SKM-1 (cell line): Measurements from ENCODE around the gene GTF3C1.
"Not testable (repeated sequence)": the region's sequence is repeated elsewhere in the genome, so short reads cannot be mapped to it uniquely, and the experiment has no call there.

Experiments
- DNase-seq: peaks from one replicate; lab custom pipeline; 2025; ENCODE audit not compliant: unreplicated experiment; lab: John Stamatoyannopoulos, UW

GTF3C1 gene, protein sequence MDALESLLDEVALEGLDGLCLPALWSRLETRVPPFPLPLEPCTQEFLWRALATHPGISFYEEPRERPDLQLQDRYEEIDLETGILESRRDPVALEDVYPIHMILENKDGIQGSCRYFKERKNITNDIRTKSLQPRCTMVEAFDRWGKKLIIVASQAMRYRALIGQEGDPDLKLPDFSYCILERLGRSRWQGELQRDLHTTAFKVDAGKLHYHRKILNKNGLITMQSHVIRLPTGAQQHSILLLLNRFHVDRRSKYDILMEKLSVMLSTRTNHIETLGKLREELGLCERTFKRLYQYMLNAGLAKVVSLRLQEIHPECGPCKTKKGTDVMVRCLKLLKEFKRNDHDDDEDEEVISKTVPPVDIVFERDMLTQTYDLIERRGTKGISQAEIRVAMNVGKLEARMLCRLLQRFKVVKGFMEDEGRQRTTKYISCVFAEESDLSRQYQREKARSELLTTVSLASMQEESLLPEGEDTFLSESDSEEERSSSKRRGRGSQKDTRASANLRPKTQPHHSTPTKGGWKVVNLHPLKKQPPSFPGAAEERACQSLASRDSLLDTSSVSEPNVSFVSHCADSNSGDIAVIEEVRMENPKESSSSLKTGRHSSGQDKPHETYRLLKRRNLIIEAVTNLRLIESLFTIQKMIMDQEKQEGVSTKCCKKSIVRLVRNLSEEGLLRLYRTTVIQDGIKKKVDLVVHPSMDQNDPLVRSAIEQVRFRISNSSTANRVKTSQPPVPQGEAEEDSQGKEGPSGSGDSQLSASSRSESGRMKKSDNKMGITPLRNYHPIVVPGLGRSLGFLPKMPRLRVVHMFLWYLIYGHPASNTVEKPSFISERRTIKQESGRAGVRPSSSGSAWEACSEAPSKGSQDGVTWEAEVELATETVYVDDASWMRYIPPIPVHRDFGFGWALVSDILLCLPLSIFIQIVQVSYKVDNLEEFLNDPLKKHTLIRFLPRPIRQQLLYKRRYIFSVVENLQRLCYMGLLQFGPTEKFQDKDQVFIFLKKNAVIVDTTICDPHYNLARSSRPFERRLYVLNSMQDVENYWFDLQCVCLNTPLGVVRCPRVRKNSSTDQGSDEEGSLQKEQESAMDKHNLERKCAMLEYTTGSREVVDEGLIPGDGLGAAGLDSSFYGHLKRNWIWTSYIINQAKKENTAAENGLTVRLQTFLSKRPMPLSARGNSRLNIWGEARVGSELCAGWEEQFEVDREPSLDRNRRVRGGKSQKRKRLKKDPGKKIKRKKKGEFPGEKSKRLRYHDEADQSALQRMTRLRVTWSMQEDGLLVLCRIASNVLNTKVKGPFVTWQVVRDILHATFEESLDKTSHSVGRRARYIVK (N-terminal part only)

GRCh38 chr16:27549746-27550581 is at the start of gene GTF3C1, which contains the start of gene KATNIP:
Gene GTF3C1 (minus strand): TSS chr16:27549913. CDS start chr16:27549890, 23 bp downstream.
Gene KATNIP (plus strand): TSS chr16:27550144. CDS start chr16:27550171, 27 bp downstream.
- DNase-seq = peak; percentile 94

GRCh38 chr16:27598931-27599565 is 49.3 kb upstream of the GTF3C1 start:
- no peak for DNase-seq

DNA sequence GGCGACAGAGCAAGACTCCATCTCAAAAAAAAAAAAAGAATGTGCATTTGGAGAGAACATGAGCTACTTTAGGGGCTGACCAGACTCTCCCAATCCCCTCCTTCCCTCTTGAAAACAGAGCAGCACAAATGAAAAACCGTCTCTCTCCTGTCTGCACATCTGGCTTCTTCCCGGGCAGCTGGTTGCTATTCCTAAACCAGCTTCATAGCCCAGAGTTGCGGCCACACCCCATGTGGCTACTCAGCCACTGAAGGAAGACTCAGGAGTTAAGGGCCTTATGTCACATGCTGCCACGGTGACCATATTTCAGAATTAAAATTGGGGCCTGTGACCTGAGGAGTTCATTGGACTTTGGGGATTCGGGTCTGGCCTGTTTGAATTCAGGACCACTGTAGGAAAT is 48.5 kb upstream of the GTF3C1 start:
- DNase-seq = no peak

- no peak for DNase-seq
These were observed 47.6 kb upstream of the GTF3C1 start for GRCh38 chr16:27597361-27597760.

DNA sequence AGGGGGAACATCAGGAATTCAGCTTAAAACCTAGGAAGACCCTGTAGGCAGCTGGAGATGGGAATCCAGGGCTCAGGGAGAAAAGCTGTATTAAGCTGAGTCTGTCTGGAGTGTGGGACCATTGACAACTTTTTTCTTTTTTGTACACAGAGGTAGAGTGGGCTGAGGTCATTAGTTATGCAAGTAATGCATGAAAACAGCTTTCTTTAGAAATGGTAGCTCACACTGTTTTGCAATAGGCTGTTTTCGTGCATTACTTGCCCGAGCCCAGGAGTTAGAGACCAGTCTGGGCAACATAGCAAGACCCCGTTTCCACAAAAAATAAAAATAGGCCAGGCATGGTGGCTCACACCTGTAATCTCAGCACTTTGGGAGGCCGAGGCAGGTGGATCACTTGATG is 46.7 kb upstream of the GTF3C1 start:
- no peak for DNase-seq

DNA sequence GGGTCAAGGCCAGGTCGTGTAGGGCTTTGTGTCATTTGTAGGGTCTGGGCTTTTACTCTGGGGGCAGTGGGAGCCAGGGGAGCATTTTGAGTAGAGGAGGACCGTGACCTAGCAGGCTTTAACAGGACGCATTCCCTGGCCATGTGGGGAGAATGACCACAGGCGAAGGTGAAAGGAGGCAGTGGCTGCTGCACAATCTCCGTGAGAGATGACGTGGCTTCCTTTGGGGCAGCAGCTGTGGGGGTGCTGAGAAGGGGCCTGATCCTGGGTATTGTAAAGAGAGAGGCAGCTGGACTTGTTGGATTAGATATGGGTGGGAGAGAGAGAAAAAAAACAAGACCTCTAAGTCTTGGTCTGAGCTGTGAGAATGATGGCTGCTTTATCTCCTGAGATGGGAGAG is 46.3 kb upstream of the GTF3C1 start:
- no peak for DNase-seq

DNA sequence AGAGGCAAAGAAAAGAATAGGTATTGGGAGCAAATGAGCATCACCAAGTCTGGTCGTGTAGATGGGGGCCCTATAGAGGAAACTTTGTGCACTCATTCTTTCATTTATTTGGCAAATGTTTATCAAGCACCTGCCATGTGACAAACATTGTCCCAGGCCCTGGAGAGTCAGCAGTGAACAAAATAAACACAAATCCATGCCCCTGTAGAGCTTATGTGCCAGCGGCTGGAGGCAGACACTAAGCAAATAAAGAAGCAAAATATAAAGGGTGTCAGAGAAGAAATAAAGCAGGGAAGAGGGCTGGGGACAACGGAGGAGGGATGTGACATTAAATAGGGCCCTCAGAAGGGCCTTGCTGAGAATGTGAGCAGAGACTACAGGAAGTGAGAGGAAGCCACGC is 45.8 kb upstream of the GTF3C1 start:
- DNase-seq = no peak

GRCh38 chr16:27591837-27592236 is 42.1 kb upstream of the GTF3C1 start:
- no peak for DNase-seq

- DNase-seq = no peak
These were observed 38.3 kb upstream of the GTF3C1 start for GRCh38 chr16:27588057-27588456.

DNA sequence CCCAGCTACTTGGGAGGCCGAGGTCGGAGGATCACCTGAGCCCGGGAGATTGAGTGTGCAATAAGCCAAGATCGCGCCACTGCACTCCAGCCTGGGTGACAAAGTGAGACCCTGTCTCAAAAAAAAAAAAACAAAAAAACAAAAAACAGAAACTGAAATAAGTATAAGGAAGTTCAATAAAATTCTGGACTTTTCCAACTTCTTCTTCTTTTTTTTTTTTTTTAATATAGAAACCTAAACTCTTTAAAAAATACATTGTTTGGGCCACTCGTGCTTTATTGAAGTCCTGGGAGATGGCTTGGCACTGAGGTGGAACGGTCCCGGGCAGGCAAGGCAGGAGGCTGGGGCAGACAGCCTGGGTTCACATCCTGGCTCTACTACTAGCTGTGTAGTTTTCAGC is 37.0 kb upstream of the GTF3C1 start:
- no peak for DNase-seq

DNA sequence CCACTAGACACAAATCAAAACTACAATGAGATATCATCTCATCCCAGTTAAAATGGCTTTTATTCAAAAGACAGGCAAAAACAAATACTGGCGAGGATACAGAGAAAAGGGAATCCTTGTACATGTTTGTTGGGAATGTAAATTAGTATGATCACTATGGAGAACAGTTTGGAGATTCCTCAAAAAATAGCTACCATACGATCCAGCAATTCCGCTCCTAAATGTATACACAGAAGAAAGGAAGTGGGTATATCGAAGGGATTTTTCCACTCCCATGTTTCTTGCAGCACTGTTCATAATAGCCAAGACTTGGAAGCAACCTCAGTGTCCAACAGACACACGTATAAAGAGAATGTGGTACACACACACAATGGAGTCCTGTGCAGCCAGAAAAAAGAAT is 35.5 kb upstream of the GTF3C1 start:
- no peak for DNase-seq

DNA sequence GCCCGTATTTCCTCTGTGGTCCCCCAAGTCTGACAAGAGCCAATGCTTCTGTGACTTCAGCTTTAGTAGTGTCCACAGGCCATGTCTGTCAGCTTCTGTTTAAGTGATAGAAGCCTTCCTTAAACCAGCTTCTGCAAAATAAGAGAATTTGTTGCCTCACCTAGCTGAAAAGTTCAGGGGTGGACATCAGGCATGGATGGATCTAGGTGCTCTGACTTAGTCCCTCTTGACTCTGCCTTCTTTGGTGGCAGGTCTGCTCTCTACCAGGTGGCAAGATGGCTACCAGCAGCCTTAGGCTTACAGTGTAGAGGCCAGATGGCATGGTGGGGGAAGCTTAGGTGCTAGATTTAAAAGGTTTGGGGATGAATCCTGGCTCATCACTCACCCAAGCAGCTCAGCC is 33.9 kb upstream of the GTF3C1 start:
- DNase-seq = no peak

DNA sequence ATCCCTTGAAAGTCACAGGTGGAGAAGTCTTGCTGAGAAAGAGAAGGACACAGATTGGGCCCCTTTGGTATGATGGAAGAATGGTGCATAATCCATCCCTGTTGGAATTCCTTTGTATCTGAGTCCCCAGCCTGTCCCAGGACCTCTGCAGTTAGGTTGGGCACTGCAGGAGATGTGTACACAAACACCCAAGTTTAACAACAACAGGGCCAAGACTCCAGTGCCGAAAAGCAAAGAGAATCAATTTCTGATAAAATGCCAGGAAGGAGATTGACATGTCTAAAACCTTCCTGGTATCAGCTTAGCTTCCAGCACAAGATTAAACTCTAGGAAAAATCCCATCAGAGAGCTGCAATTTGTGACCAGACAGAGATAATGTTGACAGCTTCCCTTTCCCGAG is 33.2 kb upstream of the GTF3C1 start:
- no peak for DNase-seq

DNA sequence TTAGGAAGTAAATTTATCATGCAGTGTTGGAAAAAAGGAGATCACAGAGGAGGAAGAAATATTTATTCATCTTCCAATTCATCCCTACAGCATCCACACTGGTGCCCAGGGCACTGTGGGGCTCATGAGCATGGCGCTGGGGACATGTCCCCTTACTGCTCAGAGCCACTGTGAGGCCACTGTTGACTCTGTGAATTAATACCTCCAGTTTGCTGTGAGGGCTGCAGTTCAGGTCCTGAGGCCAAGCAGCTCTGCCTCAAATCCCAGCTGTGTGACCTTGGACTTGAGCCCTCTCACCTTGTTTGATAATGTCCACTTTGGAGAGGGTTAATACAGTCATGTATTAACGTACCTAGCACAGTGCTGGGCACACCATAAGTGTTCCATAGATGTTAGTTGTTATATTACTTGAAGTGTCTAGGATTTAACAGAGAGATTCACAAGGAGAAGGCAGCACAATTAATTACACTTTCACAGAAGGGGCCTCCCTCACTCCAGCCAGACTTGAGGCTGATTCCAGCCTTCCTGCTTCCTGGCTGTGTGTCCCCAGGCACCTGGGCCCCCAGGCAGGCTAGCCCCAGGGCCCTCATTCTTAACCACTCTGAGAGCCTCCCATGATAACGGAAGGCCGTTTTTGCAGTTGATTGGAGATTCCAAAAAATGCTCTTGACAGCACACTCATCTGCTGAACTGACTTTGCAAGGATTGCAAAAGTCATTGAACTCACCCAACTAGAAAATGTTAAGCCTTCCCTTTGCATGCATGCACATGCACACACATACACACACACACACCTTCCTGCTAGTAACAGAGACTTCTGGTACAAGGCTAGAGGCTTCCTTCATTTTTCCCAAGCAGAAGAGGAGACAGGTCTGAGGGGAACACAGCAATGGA is 29.6 kb upstream of the GTF3C1 start:
- DNase-seq = no peak

DNA sequence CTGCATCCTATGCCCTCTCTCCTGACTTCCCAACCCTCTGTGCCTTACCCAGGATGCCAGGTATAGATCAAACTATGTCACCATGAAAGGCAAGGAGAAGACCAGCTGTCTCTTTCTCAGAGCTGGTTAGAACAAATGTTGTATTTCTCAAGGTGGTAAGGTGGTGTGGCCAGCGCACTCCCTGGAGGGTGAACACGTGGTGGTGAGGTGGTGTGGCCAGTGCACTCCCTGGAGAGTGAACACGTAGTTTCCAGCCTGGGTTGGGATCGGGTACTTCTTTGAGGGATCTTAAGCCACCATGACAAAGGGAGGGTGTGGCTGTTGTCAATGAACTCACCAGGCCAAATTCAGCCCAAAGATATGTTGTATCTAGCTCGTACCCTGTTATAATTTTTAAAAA is 27.0 kb upstream of the GTF3C1 start:
- no peak for DNase-seq

- no peak for DNase-seq
These were observed 23.0 kb upstream of the GTF3C1 start for GRCh38 chr16:27572711-27573110.

DNA sequence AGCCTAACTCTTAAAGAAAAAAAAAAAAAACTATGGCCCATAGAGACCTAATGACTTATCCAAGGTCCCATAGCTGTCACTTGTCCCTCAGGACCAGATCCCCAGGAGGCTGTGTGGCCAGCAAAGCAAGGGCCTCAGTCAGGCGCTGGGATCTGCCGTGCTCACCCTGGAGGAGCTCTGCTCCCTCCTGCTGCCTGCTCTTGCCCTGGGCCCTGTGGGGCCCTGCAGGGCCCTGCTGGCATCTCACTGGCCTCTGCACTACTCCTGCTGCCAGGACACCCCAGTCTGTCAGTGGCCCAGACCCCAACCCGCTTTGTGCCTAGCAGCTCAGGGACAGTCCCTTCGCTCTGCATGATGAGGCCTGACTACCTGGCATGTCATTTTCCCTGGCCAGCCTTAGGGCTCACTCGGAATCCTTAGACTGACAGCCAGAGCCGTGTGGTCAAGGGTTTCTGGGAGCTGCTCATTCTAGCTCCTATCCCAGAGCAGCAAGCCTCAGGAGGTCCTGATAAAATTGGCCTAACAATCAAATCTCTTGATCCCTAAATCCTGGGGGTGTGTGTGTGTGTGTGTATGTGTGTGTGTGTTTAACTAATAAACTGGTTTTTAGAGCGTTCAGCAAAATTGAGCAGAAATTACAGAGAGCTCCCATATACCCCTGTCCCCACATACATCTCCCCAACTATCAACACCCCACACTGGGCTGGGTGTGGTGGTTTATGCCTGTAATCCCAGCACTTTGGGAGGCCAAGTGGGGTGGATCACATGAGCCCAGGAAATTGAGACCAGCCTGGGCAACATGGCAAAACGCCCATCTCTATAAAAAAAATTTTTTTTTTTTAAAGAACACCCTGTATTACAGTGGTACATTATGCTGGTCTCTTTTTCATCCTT is 22.0 kb upstream of the GTF3C1 start:
- DNase-seq = no peak

DNA sequence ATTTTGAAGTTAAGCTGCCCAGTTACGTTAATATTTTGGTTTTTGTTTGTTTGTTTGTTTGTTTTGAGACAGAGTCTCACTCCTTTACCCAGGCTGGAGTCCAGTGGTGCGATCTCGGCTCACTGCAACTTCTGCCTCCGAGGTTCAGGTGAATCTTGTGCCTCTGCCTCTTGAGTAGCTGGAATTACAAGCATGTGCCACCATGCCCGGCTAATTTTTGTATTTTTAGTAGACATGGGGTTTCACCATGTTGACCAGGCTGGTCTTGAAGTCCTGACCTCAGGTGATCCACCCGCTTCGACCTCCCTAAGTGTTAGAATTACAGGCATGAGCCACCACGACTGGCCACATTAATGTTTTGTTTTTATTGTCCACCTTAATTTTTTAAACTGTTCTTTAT is 21.3 kb upstream of the GTF3C1 start:
- DNase-seq = not testable (repeated sequence)
